PC-3 (cell line): ENCODE results near the gene YTHDC1. TPM values are rescaled to one million over a fixed set of nuclear protein-coding genes. Genes with fewer than 3 reads are reported as not detected.
"Not testable (repeated sequence)": the region's sequence is repeated elsewhere in the genome, so short reads cannot be mapped to it uniquely, and the experiment has no call there.

ENCODE experiments used
- ATAC-seq: fragments of 200-7000 bp; cut with Tn5 transposase; 2 replicates; pipeline ENCODE4 v1.9.1; 2020; ENCODE audit warnings: mild to moderate bottlenecking, moderate library complexity
- BruUV-seq: library from RNA; stranded (reverse); fragments of 400-500 nt; replicated peaks from 2 replicates; lab custom pipeline; 2021; lab: Mats Ljungman, UMichigan
- CTCF ChIA-PET: fragments of 300-600 bp; sonication (Branson Sonifier 250); formaldehyde crosslinking; loops from one replicate; lab custom pipeline; 2022; ENCODE audit warnings: antibody characterized with exemption; lab: Charles Lee
- POLR2A ChIA-PET: fragments of 300-600 bp; sonication (Branson Sonifier 250); formaldehyde crosslinking; loops from one replicate; lab custom pipeline; 2022; ENCODE audit warnings: antibody characterized with exemption; ENCODE audit not compliant: unreplicated experiment; lab: Charles Lee
- DNase-seq: peaks from one replicate; pipeline ENCODE4 v3.0.0-alpha.2; 2015
- H2AFZ ChIP-seq: fragments of 300-600 bp; sonication (generic); 2 replicates; pipeline ENCODE4 v1.6.0; 2016; ENCODE audit warnings: antibody characterized with exemption, low read length
- H3F3A ChIP-seq: fragments of 300-600 bp; sonication (generic); one replicate; pipeline ENCODE4 v1.6.0; 2017; ENCODE audit warnings: antibody characterized with exemption, low read length, control low read depth, mild to moderate bottlenecking; ENCODE audit not compliant: unreplicated experiment
- H3K27ac ChIP-seq: fragments of 300-600 bp; sonication (generic); 2 replicates; pipeline ENCODE4 v1.5.1; 2016; ENCODE audit warnings: mild to moderate bottlenecking, low read length
- H3K27me3 ChIP-seq: fragments of 300-600 bp; sonication (generic); 2 replicates; pipeline ENCODE4 v1.6.1; 2016; ENCODE audit warnings: low read length, mixed read lengths
- H3K36me3 ChIP-seq: fragments of 300-600 bp; sonication (generic); 2 replicates; pipeline ENCODE4 v1.6.1; 2016; ENCODE audit warnings: low read depth, mixed run types, low read length, mixed read lengths
- H3K4me1 ChIP-seq: fragments of 300-600 bp; sonication (generic); 2 replicates; pipeline ENCODE4 v1.5.1; 2016; ENCODE audit warnings: low read length; ENCODE audit not compliant: insufficient read depth
- H3K4me2 ChIP-seq: fragments of 300-600 bp; sonication (generic); 2 replicates; pipeline ENCODE4 v1.6.0; 2016; ENCODE audit warnings: low read length
- H3K4me3 ChIP-seq: fragments of 300-600 bp; sonication (generic); 2 replicates; pipeline ENCODE4 v1.5.1; 2016; ENCODE audit warnings: mild to moderate bottlenecking, low read length, mixed read lengths
- H3K79me2 ChIP-seq: fragments of 300-600 bp; sonication (generic); 2 replicates; pipeline ENCODE4 v1.6.1; 2017; ENCODE audit warnings: low read length, mixed read lengths
- H3K9ac ChIP-seq: fragments of 300-600 bp; sonication (generic); 2 replicates; pipeline ENCODE4 v1.6.0; 2016; ENCODE audit warnings: mild to moderate bottlenecking, low read length
- H3K9me2 ChIP-seq: fragments of 300-600 bp; sonication (generic); replicated peaks from 2 replicates; pipeline ENCODE4 v1.6.1; 2016; ENCODE audit warnings: mixed run types, low read length, mixed read lengths
- H3K9me3 ChIP-seq: fragments of 300-600 bp; sonication (generic); 2 replicates; pipeline ENCODE4 v1.6.1; 2016; ENCODE audit warnings: low read length, mixed read lengths
- H4K20me1 ChIP-seq: fragments of 300-600 bp; sonication (generic); 2 replicates; pipeline ENCODE4 v1.6.1; 2016; ENCODE audit warnings: low read length, mixed read lengths
- EZH2 ChIP-seq: fragments of 300-600 bp; sonication (generic); IDR thresholded peaks from one replicate; pipeline ENCODE4 v1.6.1; 2017; ENCODE audit warnings: antibody characterized with exemption, mild to moderate bottlenecking, low read length; ENCODE audit not compliant: unreplicated experiment
- EZH2phosphoT487 ChIP-seq: fragments of 300-600 bp; sonication (generic); IDR thresholded peaks from 2 replicates; pipeline ENCODE4 v1.6.1; 2018; ENCODE audit warnings: mild to moderate bottlenecking, antibody characterized with exemption, low read length, borderline replicate concordance
- intact Hi-C: fragments of 100-400 bp; cut with micrococcal nuclease; formaldehyde crosslinking; loops from 2 replicates; pipeline ENCODE4 v1.9.0; 2023
- total RNA-seq: library from RNA; depleted of rRNA; stranded (reverse); fragments of >200 nt; gene quantifications from 2 replicates; pipeline ENCODE4 v1.2.3, GENCODE V29; 2014
- TF ChIP-seq, protein P1 (sequence below): fragments of 300-600 bp; sonication (generic); conservative IDR thresholded peaks from 2 replicates; pipeline ENCODE4 v1.5.1; 2017; ENCODE audit warnings: antibody characterized with exemption, low read depth, mild to moderate bottlenecking, low read length

The YTHDC1 gene
- total RNA-seq, 1 experiment from 2014 or later = 55.5 TPM

DNA sequence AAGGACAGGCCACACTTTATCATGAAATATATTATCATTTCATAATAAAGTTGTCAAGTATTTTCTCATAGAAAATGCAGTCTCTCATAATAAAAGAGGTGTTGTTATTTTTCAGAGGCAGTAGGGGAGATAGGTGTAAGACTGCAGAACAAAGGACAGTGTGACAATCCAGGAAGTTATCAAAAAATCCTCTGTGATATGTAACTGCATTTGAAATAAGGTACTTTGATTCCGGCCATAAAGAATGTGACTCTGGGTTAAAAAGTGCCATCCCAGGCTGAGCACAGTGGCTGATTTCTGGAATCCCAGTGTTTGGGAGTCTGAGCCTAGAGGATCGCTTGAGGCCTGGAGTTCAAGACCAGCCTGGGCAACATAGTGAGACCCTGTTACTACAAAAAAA is 66.8 kb downstream of the YTHDC1 start:
- ChIA-PET CTCF (no interaction called here), POLR2A (no interaction called here)
- Histone ChIP-seq H3K9me2 (no peaks in the 10 kb centered on the region), H3K4me3 (no peak overlapping the region), H3K27ac (no peak overlapping the region), H3K9me3 (no peaks in the 10 kb centered on the region), H3K79me2 (no peaks in the 10 kb centered on the region), H4K20me1 (no peaks in the 10 kb centered on the region), H3K36me3 (no peaks in the 10 kb centered on the region), H3K9ac (no peak overlapping the region), H3F3A (no peaks in the 10 kb centered on the region), H3K4me2 (no peak overlapping the region), H3K4me1 (peaks cover 14% of the 10 kb centered on the region), H3K27me3 (no peaks in the 10 kb centered on the region), H2AFZ (no peak overlapping the region)
- TF ChIP-seq, protein P1, sequence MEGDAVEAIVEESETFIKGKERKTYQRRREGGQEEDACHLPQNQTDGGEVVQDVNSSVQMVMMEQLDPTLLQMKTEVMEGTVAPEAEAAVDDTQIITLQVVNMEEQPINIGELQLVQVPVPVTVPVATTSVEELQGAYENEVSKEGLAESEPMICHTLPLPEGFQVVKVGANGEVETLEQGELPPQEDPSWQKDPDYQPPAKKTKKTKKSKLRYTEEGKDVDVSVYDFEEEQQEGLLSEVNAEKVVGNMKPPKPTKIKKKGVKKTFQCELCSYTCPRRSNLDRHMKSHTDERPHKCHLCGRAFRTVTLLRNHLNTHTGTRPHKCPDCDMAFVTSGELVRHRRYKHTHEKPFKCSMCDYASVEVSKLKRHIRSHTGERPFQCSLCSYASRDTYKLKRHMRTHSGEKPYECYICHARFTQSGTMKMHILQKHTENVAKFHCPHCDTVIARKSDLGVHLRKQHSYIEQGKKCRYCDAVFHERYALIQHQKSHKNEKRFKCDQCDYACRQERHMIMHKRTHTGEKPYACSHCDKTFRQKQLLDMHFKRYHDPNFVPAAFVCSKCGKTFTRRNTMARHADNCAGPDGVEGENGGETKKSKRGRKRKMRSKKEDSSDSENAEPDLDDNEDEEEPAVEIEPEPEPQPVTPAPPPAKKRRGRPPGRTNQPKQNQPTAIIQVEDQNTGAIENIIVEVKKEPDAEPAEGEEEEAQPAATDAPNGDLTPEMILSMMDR = no peak
- TF ChIP-seq EZH2phosphoT487 (no peak), EZH2 (no peak)
- ATAC-seq (no peak), DNase-seq (no peak)
- no TSS peak for BruUV-seq
- intact Hi-C loops = no loop called here

- H3K4me1 ChIP-seq = peaks cover 24% of the 10 kb centered on the region
- H4K20me1 ChIP-seq, DNase-seq, H3K9ac ChIP-seq, H2AFZ ChIP-seq, BruUV-seq, H3K4me3 ChIP-seq, H3K36me3 ChIP-seq, H3K27me3 ChIP-seq, H3K4me2 ChIP-seq, ATAC-seq, H3K9me2 ChIP-seq, H3K27ac ChIP-seq, CTCF ChIA-PET, H3K9me3 ChIP-seq, intact Hi-C loops, H3K79me2 ChIP-seq, H3F3A ChIP-seq, POLR2A ChIA-PET: not testable (repeated sequence)
Measured at GRCh38 chr4:68281796-68282740, 67.8 kb downstream of the YTHDC1 start.

- TF ChIP-seq, protein P1 = no peak
- TF ChIP-seq EZH2phosphoT487 (no peak), EZH2 (no peak)
- H3K27me3 ChIP-seq = no peaks in the 10 kb centered on the region
- POLR2A ChIA-PET = interaction anchor here (0.7 kb wide), 1 partner anchor 91 kb away, joined by 5 read pairs; no protein-coding TSS in a partner anchor
- H3K9me2 ChIP-seq = no peaks in the 10 kb centered on the region
- BruUV-seq = no TSS peak
- peak overlapping the region; percentile 56 for H2AFZ ChIP-seq
- peak overlapping the region; percentile 31 for H3K27ac ChIP-seq
- H3F3A ChIP-seq = no peaks in the 10 kb centered on the region
- no peaks in the 10 kb centered on the region for H3K36me3 ChIP-seq
- no peaks in the 10 kb centered on the region for H4K20me1 ChIP-seq
- no peak overlapping the region for H3K4me3 ChIP-seq
- CTCF ChIA-PET = interaction anchor here (0.6 kb wide), 1 partner anchor 1040 kb away, joined by 6 read pairs; no protein-coding TSS in a partner anchor
- peak; percentile 79 for DNase-seq
- H3K4me1 ChIP-seq = peaks cover 20% of the 10 kb centered on the region
- H3K79me2 ChIP-seq = no peaks in the 10 kb centered on the region
- peak; percentile 83 for ATAC-seq
- no peaks in the 10 kb centered on the region for H3K9me3 ChIP-seq
- H3K4me2 ChIP-seq = peak overlapping the region; percentile 56
- intact Hi-C loops = loop anchor here (10.0 kb wide), 1 partner anchor 897 kb away; no protein-coding TSS in a partner anchor
- no peak overlapping the region for H3K9ac ChIP-seq
Measured at GRCh38 chr4:68278029-68278428, 71.9 kb downstream of the YTHDC1 start.
